Kidney tubule cell (primary cell): ENCODE measurements around the gene TBC1D17.
A peak's percentile ranks its signal among the peaks of the same experiment; 100 is the strongest.

ENCODE experiments used
- DNase-seq: peaks from one replicate; pipeline ENCODE4 v3.0.0-alpha.2; 2018; ENCODE audit warnings: low spot score

The TBC1D17 gene

GRCh38 chr19:49877879-49878743, 609 bp downstream of the TBC1D17 start:
- peak; percentile 96 for DNase-seq

GRCh38 chr19:49878744-49879070, 1.2 kb downstream of the TBC1D17 start:
- no peak for DNase-seq

GRCh38 chr19:49879243-49879963, 1.9 kb downstream of the TBC1D17 start:
- no peak for DNase-seq

- no peak for DNase-seq
Observed at GRCh38 chr19:49880162-49880869, 2.8 kb downstream of the TBC1D17 start.

GRCh38 chr19:49881186-49881585, 3.7 kb downstream of the TBC1D17 start:
- no peak for DNase-seq

- no peak for DNase-seq
Observed at GRCh38 chr19:49881672-49882394, 4.3 kb downstream of the TBC1D17 start.

- DNase-seq = no peak
Observed at GRCh38 chr19:49882643-49883042, 5.1 kb downstream of the TBC1D17 start.

- DNase-seq = no peak
Observed at GRCh38 chr19:49883094-49883493, 5.6 kb downstream of the TBC1D17 start.

GRCh38 chr19:49884109-49884508, 6.6 kb downstream of the TBC1D17 start:
- no peak for DNase-seq

- DNase-seq = peak; percentile 33
Observed at GRCh38 chr19:49884760-49885159, 7.3 kb downstream of the TBC1D17 start.

GRCh38 chr19:49887037-49887664, 9.6 kb downstream of the TBC1D17 start:
- peak; percentile 36 for DNase-seq

- DNase-seq = no peak
Observed at GRCh38 chr19:49887665-49888509, 10.4 kb downstream of the TBC1D17 start.

- DNase-seq = no peak
Observed at GRCh38 chr19:49888510-49888824, 11.0 kb downstream of the TBC1D17 start.

- no peak for DNase-seq
Observed at GRCh38 chr19:49889038-49889686, 11.7 kb downstream of the TBC1D17 start.

GRCh38 chr19:49889687-49890348, 12.3 kb downstream of the TBC1D17 start:
- DNase-seq = peak; percentile 68

GRCh38 chr19:49890349-49891311, 13.1 kb downstream of the TBC1D17 start:
- DNase-seq = peak; percentile 36

- no peak for DNase-seq
Observed at GRCh38 chr19:49891393-49891792, 13.9 kb downstream of the TBC1D17 start.

- no peak for DNase-seq
Observed at GRCh38 chr19:49892716-49893115, 15.2 kb downstream of the TBC1D17 start.
